GM10266 (cell line): Measurements from ENCODE around the gene CMSS1.

Experiments
- DNase-seq: peaks from one replicate; pipeline ENCODE4 v3.0.0; 2012; ENCODE audit errors: extremely low spot score
- CTCF ChIP-seq: IDR thresholded peaks from 2 replicates; pipeline ENCODE4 v1.5.1; 2012; ENCODE audit warnings: mild to moderate bottlenecking, low read depth; ENCODE audit not compliant: control insufficient read depth, insufficient read depth; ENCODE audit errors: missing control alignments

Gene CMSS1

GRCh38 chr3:100081986-100082692 is 264.5 kb downstream of the CMSS1 start:
- DNase-seq: no peak
- no peak for TF ChIP-seq CTCF

- TF ChIP-seq CTCF: no peak
- DNase-seq: no peak
These were observed 265.1 kb downstream of the CMSS1 start for GRCh38 chr3:100082714-100083113.

- no peak for TF ChIP-seq CTCF
- no peak for DNase-seq
These were observed 265.5 kb downstream of the CMSS1 start for GRCh38 chr3:100083209-100083608.

- no peak for DNase-seq
- no peak for TF ChIP-seq CTCF
These were observed 266.6 kb downstream of the CMSS1 start for GRCh38 chr3:100084100-100084806.

GRCh38 chr3:100086401-100086800 is 268.7 kb downstream of the CMSS1 start:
- TF ChIP-seq CTCF: no peak

GRCh38 chr3:100087198-100087597 is 269.5 kb downstream of the CMSS1 start:
- no peak for TF ChIP-seq CTCF
- no peak for DNase-seq

More at GRCh38 chr3:100086401-100086800, 268.7 kb downstream of the CMSS1 start:
- no peak for DNase-seq
